Measurements from ENCODE around the gene DNAH17. TPM values are rescaled to one million over a fixed set of nuclear protein-coding genes. Genes with fewer than 3 reads are reported as not detected.
A peak's percentile ranks its signal among the peaks of the same experiment; 100 is the strongest.

The DNAH17 gene
- under 1 TPM; 0.64 to 0.86 TPM for total RNA-seq
- polyA plus RNA-seq (ENCODE audit: insufficient read length in 6 of 6): 1 to 10 TPM; 3.2 to 7.2 (median 4.1) TPM
- long read RNA-seq, donor 1: 0 reads
- long read RNA-seq, donor 2: 0 reads
- long read RNA-seq, donor 3: 0 reads
- long read RNA-seq, donor 4: 0 reads
- long read RNA-seq, donor 5: 0 reads
- long read RNA-seq, donor 6: 0 reads
- long read RNA-seq, donor 7, partial matches to known transcripts: 20 of 20 reads
- long read RNA-seq, donor 7, other reads (novel, unspliced or antisense): 0 of 20 reads
- long read RNA-seq, donor 8: 0 reads
- long read RNA-seq, donor 9: 0 reads
- long read RNA-seq, donor 10, partial matches to known transcripts: 1 of 2 reads
- long read RNA-seq, donor 10, other reads (novel, unspliced or antisense): 1 of 2 reads
- long read RNA-seq, donor 11: 0 reads
- long read RNA-seq, donor 12: 0 reads

GRCh38 chr17:78577296-78577695, at the start of gene DNAH17:
Gene DNAH17, minus strand, starts transcription at chr17:78577396. Its CDS starts 2,339 bp downstream, at chr17:78575057.
- no peak for ATAC-seq

GRCh38 chr17:78624324-78625151, 47.3 kb upstream of the DNAH17 start:
- ATAC-seq: no peak
- intact Hi-C loops (cut with DNase I): no loop called here
- Histone ChIP-seq H3K4me3 (no peak overlapping the region), H3K36me3 (no peaks in the 10 kb centered on the region), H3K4me1 (no peaks in the 10 kb centered on the region), H3K27ac (no peak overlapping the region), H3K27me3 (no peaks in the 10 kb centered on the region), H3K9me3 (no peaks in the 10 kb centered on the region)
- DNase-seq: peak in 1 of 4 donors; percentile 4
- TF ChIP-seq CTCF (IDR thresholded peaks at IDR 0.05): no peak

More at GRCh38 chr17:78577296-78577695, at the start of gene DNAH17:
- Histone ChIP-seq H3K36me3 (no peaks in the 10 kb centered on the region), H3K9me3 (no peaks in the 10 kb centered on the region), H3K27me3 (no peaks in the 10 kb centered on the region), H3K4me3 (no peak within 1 kb of the TSS), H3K27ac (peak within 1 kb of the TSS in 1 of 2 donors; percentile 35), H3K4me1 (peaks cover 0 to 7% of the 10 kb centered on the region in 2 donors)
- TF ChIP-seq CTCF (IDR thresholded peaks at IDR 0.05): no peak
- intact Hi-C loops (cut with DNase I): no loop called here
- DNase-seq: no peak

GRCh38 chr17:78623541-78623940, 46.3 kb upstream of the DNAH17 start:
- TF ChIP-seq CTCF (IDR thresholded peaks at IDR 0.05): no peak
- Histone ChIP-seq H3K27ac (no peak overlapping the region), H3K4me3 (no peak overlapping the region), H3K4me1 (no peaks in the 10 kb centered on the region), H3K36me3 (no peaks in the 10 kb centered on the region), H3K27me3 (no peaks in the 10 kb centered on the region), H3K9me3 (no peaks in the 10 kb centered on the region)
- intact Hi-C loops (cut with DNase I): no loop called here
- peak in 1 of 4 donors; percentile 65 for DNase-seq
- no peak for ATAC-seq

- TF ChIP-seq CTCF (IDR thresholded peaks at IDR 0.05): no peak
- no peaks in the 10 kb centered on the region for H3K36me3 ChIP-seq
- H3K9me3 ChIP-seq: no peaks in the 10 kb centered on the region
- no peak overlapping the region for H3K4me3 ChIP-seq
- H3K27ac ChIP-seq: no peak overlapping the region
- H3K27me3 ChIP-seq: no peaks in the 10 kb centered on the region
- ATAC-seq (no peak), DNase-seq (peak in 2 of 4 donors; percentile 24 to 59)
- intact Hi-C loops (cut with DNase I): no loop called here
- no peaks in the 10 kb centered on the region for H3K4me1 ChIP-seq
Observed at GRCh38 chr17:78622491-78623265, 45.5 kb upstream of the DNAH17 start.
